A673 (cell line): ENCODE data around the gene HAAO.

Experiments
- EZH2 ChIP-seq: fragments of 200-600 bp; sonication (generic); IDR thresholded peaks from 2 replicates; pipeline ENCODE4 v1.6.1; 2017; ENCODE audit warnings: borderline replicate concordance, low read depth, mild to moderate bottlenecking, mixed read lengths, antibody characterized with exemption, low read length; ENCODE audit not compliant: poor library complexity, severe bottlenecking
- TF ChIP-seq, protein P1 (sequence below): fragments of 300-800, 200-600 bp; sonication (generic); conservative IDR thresholded peaks from 2 replicates; pipeline ENCODE4 v1.5.1; 2017; ENCODE audit warnings: low read depth, mild to moderate bottlenecking, antibody characterized with exemption, low read length, moderate library complexity, mixed read lengths

DNA sequence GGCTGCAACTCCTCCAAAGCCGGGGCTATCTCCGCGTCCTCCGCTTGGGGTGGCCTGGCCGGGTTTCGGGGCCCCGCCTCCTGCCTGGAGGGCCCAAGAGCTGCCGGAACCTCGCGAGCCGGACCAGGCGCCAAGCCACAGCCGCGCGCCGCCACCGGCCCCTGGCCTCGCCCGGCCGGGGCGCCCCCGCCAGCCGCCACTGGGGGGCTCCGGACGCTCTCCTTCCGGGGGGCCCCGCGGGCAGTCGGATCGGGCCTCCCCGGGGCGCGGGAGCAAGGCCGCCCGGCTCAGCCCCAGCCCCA, 17.4 kb upstream of the HAAO start:
- TF ChIP-seq, protein P1, sequence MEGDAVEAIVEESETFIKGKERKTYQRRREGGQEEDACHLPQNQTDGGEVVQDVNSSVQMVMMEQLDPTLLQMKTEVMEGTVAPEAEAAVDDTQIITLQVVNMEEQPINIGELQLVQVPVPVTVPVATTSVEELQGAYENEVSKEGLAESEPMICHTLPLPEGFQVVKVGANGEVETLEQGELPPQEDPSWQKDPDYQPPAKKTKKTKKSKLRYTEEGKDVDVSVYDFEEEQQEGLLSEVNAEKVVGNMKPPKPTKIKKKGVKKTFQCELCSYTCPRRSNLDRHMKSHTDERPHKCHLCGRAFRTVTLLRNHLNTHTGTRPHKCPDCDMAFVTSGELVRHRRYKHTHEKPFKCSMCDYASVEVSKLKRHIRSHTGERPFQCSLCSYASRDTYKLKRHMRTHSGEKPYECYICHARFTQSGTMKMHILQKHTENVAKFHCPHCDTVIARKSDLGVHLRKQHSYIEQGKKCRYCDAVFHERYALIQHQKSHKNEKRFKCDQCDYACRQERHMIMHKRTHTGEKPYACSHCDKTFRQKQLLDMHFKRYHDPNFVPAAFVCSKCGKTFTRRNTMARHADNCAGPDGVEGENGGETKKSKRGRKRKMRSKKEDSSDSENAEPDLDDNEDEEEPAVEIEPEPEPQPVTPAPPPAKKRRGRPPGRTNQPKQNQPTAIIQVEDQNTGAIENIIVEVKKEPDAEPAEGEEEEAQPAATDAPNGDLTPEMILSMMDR: no peak; the same call in 1 of the 2 replicates
- no peak for TF ChIP-seq EZH2
